CD8-positive, alpha-beta memory T cell (primary cell): Measurements from ENCODE around the gene TLR9. TPM values are rescaled to one million over a fixed set of nuclear protein-coding genes. Genes with fewer than 3 reads are reported as not detected.
A peak's percentile ranks its signal among the peaks of the same experiment; 100 is the strongest.

Source experiments
- CTCF ChIA-PET: fragments of 350-600 bp; sonication (Branson Sonifier 250); formaldehyde crosslinking; loops from one replicate; lab custom pipeline; 2021; ENCODE audit warnings: antibody characterized with exemption; lab: Charles Lee
- POLR2A ChIA-PET: fragments of 350-600 bp; sonication (Branson Sonifier 250); formaldehyde crosslinking; loops from one replicate; lab custom pipeline; 2021; ENCODE audit warnings: antibody characterized with exemption; lab: Charles Lee
- DNase-seq, 5 donors: peaks; one replicate each; pipeline versions ENCODE4 v3.0.0 to v3.0.0-alpha.2; 2020 to 2022; ENCODE audit warnings: mixed read lengths in 1 of 5
- H3K27ac ChIP-seq: one replicate; pipeline ENCODE4 v1.7.0; 2013; ENCODE audit warnings: low read depth, mild to moderate bottlenecking, low read length, moderate library complexity
- H3K27me3 ChIP-seq: 2 replicates; pipeline ENCODE4 v1.7.0; 2013; ENCODE audit warnings: low read length, mild to moderate bottlenecking; ENCODE audit not compliant: insufficient read depth, poor library complexity, severe bottlenecking
- H3K36me3 ChIP-seq: 2 replicates; pipeline ENCODE4 v1.7.0; 2013; ENCODE audit warnings: mild to moderate bottlenecking, low read length, moderate library complexity; ENCODE audit not compliant: insufficient read depth
- H3K4me1 ChIP-seq: 2 replicates; pipeline ENCODE4 v1.7.0; 2013; ENCODE audit warnings: mild to moderate bottlenecking, low read length, moderate library complexity; ENCODE audit not compliant: insufficient read depth
- H3K4me3 ChIP-seq: 2 replicates; pipeline ENCODE4 v1.7.0; 2013; ENCODE audit warnings: mild to moderate bottlenecking, low read length
- H3K9me3 ChIP-seq: 2 replicates; pipeline ENCODE4 v1.7.0; 2013; ENCODE audit warnings: mild to moderate bottlenecking, low read length
- H3K27ac Mint-ChIP-seq, 8 donors: one replicate each; pipeline ENCODE4 v1.8.0; 2020 to 2021; ENCODE audit warnings: mixed read lengths in 8 of 8, mild to moderate bottlenecking in 6 of 8, inconsistent platforms in 3 of 8, moderate library complexity in 3 of 8
- H3K27me3 Mint-ChIP-seq, 2 donors: one replicate each; pipeline ENCODE4 v1.8.0; 2020 to 2021; ENCODE audit warnings: mixed read lengths in 2 of 2, mild to moderate bottlenecking in 1 of 2, moderate library complexity in 1 of 2
- H3K36me3 Mint-ChIP-seq, 3 donors: one replicate each; pipeline ENCODE4 v1.8.0; 2020 to 2021; ENCODE audit warnings: mixed read lengths in 3 of 3, inconsistent platforms in 1 of 3, mild to moderate bottlenecking in 1 of 3
- H3K4me1 Mint-ChIP-seq, 3 donors: one replicate each; pipeline ENCODE4 v1.8.0; 2020 to 2021; ENCODE audit warnings: mixed read lengths in 3 of 3, inconsistent platforms in 1 of 3, mild to moderate bottlenecking in 1 of 3
- H3K4me3 Mint-ChIP-seq, 7 donors: one replicate each; pipeline ENCODE4 v1.8.0; 2020 to 2021; ENCODE audit warnings: mixed read lengths in 7 of 7, mild to moderate bottlenecking in 6 of 7, moderate library complexity in 4 of 7, inconsistent platforms in 2 of 7
- H3K9me3 Mint-ChIP-seq, 5 donors: one replicate each; pipeline ENCODE4 v1.8.0; 2020 to 2022; ENCODE audit warnings: mixed read lengths in 5 of 5, mild to moderate bottlenecking in 3 of 5, moderate library complexity in 2 of 5, inconsistent platforms in 1 of 5
- polyA plus RNA-seq: library from polyadenylated mRNA; unstranded; fragments of 300-500 nt; fragmentation: Illumina TruSeq; gene quantifications from one replicate; pipeline ENCODE4 v1.2.3, GENCODE V29; 2021
- total RNA-seq, 2 experiments: library from RNA; stranded (reverse); gene quantifications; one replicate each; pipeline ENCODE4 v1.2.3, GENCODE V29; 2021

Gene TLR9
- total and polyA plus RNA-seq, 3 experiments from 2014 or later, result 0.16 to 0.22 (median 0.16) TPM

GRCh38 chr3:52203701-52204100 lies 21.7 kb downstream of the TLR9 start:
- H3K4me1 Mint-ChIP-seq, result peaks cover 24 to 49% (median 35%) of the 10 kb centered on the region in 3 donors
- CTCF ChIA-PET, result interaction anchor here (2.6 to 4.3 kb wide), 2 partner anchors 17 to 135 kb away, joined by 6 to 22 read pairs; no protein-coding TSS in a partner anchor
- no peak overlapping the region for H3K4me3 ChIP-seq
- peaks cover 59% of the 10 kb centered on the region for H3K36me3 ChIP-seq
- H3K4me1 ChIP-seq, result peaks cover 18% of the 10 kb centered on the region
- H3K27me3 ChIP-seq, result no peaks in the 10 kb centered on the region
- no peak for DNase-seq
- no peaks in the 10 kb centered on the region for H3K27me3 Mint-ChIP-seq
- peaks cover 13 to 83% (median 30%) of the 10 kb centered on the region in 3 donors for H3K36me3 Mint-ChIP-seq
- peak overlapping the region in 2 of 8 donors; percentile 46 to 61 for H3K27ac Mint-ChIP-seq
- POLR2A ChIA-PET, result no interaction called here
- no peaks in the 10 kb centered on the region for H3K9me3 Mint-ChIP-seq
- H3K4me3 Mint-ChIP-seq, result no peak overlapping the region
- H3K9me3 ChIP-seq, result no peaks in the 10 kb centered on the region
- H3K27ac ChIP-seq, result no peak overlapping the region

DNA sequence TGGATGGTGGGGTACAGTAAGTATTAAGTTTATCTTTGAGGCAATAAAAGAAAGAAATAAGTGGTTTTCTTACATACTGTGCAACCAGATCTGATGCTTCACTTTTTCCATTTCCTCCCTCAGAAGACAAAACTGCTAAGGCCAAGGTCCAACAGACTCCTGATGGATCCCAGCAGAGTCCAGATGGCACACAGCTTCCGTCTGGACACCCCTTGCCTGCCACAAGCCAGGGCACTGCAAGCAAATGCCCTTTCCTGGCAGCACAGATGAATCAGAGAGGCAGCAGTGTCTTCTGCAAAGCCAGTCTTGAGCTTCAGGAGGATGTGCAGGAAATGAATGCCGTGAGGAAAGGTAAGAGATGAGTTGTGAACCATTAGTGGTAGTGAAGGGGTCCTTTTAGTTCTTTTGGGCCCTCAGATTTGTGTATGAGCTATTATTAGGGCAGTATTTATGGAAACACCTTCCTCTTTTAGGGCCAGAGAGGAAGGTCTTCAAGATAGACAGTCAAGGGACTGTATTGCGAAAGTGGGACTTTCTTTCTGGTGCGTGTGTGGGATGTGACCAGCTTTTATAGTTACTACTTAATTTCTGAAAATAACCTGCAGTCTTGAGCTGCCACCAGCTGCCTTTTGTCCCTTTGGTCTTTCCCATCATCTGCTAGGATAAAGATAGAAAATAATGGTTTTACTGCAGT lies 22.9 kb downstream of the TLR9 start:
- peaks cover 25% of the 10 kb centered on the region for H3K4me1 ChIP-seq
- H3K27ac ChIP-seq, result no peak overlapping the region
- H3K4me3 ChIP-seq, result no peak overlapping the region
- H3K27me3 ChIP-seq, result no peaks in the 10 kb centered on the region
- ChIA-PET POLR2A (no interaction called here), CTCF (interaction anchor here (2.6 to 4.3 kb wide), 2 partner anchors 18 to 137 kb away, joined by 6 to 22 read pairs; no protein-coding TSS in a partner anchor)
- H3K4me3 Mint-ChIP-seq, result no peak overlapping the region
- no peaks in the 10 kb centered on the region for H3K9me3 Mint-ChIP-seq
- no peak for DNase-seq
- no peaks in the 10 kb centered on the region for H3K9me3 ChIP-seq
- H3K36me3 Mint-ChIP-seq, result peaks cover 10 to 76% (median 25%) of the 10 kb centered on the region in 3 donors
- H3K27me3 Mint-ChIP-seq, result peaks cover 0 to 1% of the 10 kb centered on the region in 2 donors
- peaks cover 31 to 55% (median 42%) of the 10 kb centered on the region in 3 donors for H3K4me1 Mint-ChIP-seq
- H3K36me3 ChIP-seq, result peaks cover 47% of the 10 kb centered on the region
- peak overlapping the region in 7 of 8 donors; percentile 24 to 91 (median 56) for H3K27ac Mint-ChIP-seq

GRCh38 chr3:52200981-52201679 lies 24.3 kb downstream of the TLR9 start:
- Histone ChIP-seq H3K27ac (no peak overlapping the region), H3K4me3 (no peak overlapping the region)

GRCh38 chr3:52198643-52199608 lies 26.5 kb downstream of the TLR9 start:
- no peaks in the 10 kb centered on the region for H3K9me3 Mint-ChIP-seq
- peaks cover 36 to 61% (median 54%) of the 10 kb centered on the region in 3 donors for H3K4me1 Mint-ChIP-seq
- ChIA-PET POLR2A (no interaction called here), CTCF (no interaction called here)
- H3K27me3 Mint-ChIP-seq, result peaks cover 0 to 1% of the 10 kb centered on the region in 2 donors
- DNase-seq, result no peak
- Histone ChIP-seq H3K9me3 (no peaks in the 10 kb centered on the region), H3K27ac (peak overlapping the region; percentile 78), H3K4me1 (peaks cover 33% of the 10 kb centered on the region), H3K27me3 (no peaks in the 10 kb centered on the region), H3K36me3 (peaks cover 16% of the 10 kb centered on the region), H3K4me3 (peak overlapping the region; percentile 95)
- H3K36me3 Mint-ChIP-seq, result peaks cover 4 to 42% (median 8%) of the 10 kb centered on the region in 3 donors
- H3K27ac Mint-ChIP-seq, result peak overlapping the region; percentile 86 to 98 (median 96)
- H3K4me3 Mint-ChIP-seq, result peak overlapping the region; percentile 86 to 99 (median 97)

More at GRCh38 chr3:52200981-52201679, 24.3 kb downstream of the TLR9 start:
- ChIA-PET POLR2A (interaction anchor here (0.6 kb wide), 1 partner anchor 235 kb away, joined by 3 read pairs; no protein-coding TSS in a partner anchor), CTCF (interaction anchor here (1.0 to 1.1 kb wide), 2 partner anchors 17 to 19 kb away, joined by 3 read pairs; no protein-coding TSS in a partner anchor)
- Mint-ChIP-seq H3K36me3 (peaks cover 10 to 64% (median 19%) of the 10 kb centered on the region in 3 donors), H3K27ac (peak overlapping the region in 4 of 8 donors; percentile 47 to 56 (median 52)), H3K27me3 (peaks cover 0 to 1% of the 10 kb centered on the region in 2 donors), H3K9me3 (no peaks in the 10 kb centered on the region), H3K4me3 (no peak overlapping the region), H3K4me1 (peaks cover 36 to 64% (median 54%) of the 10 kb centered on the region in 3 donors)
- Histone ChIP-seq H3K4me1 (peaks cover 33% of the 10 kb centered on the region), H3K9me3 (no peaks in the 10 kb centered on the region), H3K36me3 (peaks cover 38% of the 10 kb centered on the region), H3K27me3 (no peaks in the 10 kb centered on the region)
- DNase-seq, result no peak

DNA sequence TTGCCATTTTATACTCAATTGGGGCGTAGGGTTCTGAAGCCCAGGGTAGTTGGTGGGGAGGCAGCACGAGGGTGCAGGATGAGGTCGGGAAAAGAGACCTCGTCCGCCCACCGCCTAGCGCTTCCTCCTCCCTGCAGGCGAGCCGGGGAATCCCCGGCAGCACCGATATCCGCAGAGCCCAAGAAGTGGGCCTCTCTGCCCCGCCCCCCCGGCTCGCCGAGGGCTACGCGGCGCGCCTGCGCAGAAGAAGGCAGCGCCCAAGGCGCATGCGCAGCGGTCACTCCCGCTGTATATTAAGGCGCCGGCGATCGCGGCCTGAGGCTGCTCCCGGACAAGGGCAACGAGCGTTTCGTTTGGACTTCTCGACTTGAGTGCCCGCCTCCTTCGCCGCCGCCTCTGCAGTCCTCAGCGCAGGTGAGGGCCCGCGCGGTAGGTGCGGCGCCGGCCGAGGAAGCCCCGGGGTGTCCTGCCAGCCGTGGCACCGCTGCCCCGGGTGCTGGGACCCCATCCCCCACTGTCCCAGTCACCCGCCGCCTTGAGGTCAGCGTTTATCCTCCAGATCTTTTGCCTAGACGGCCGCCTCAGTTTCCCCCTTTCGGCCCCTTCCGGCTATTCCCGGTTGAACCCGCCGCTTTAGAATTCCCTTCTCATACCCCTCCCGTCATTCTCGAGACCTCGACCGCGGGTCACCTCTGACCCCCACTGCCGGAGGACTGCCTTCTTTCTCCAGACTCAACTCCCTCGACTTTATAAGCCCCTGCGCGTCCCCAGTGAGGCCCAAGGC lies 27.4 kb downstream of the TLR9 start, which contains the start of gene ALAS1:
Gene ALAS1, plus strand, starts transcription at position 319 of the 784 bp plus-strand sequence. CDS start 1,082 bp downstream, outside the sequence.
- H3K27ac Mint-ChIP-seq, result peak within 1 kb of the TSS; percentile 87 to 98 (median 96)
- H3K9me3 Mint-ChIP-seq, result no peaks in the 10 kb centered on the region
- H3K4me1 ChIP-seq, result peaks cover 33% of the 10 kb centered on the region
- peaks cover 36 to 57% (median 54%) of the 10 kb centered on the region in 3 donors for H3K4me1 Mint-ChIP-seq
- H3K27ac ChIP-seq, result peak within 1 kb of the TSS; percentile 78
- H3K36me3 Mint-ChIP-seq, result peaks cover 2 to 33% (median 4%) of the 10 kb centered on the region in 3 donors
- ChIA-PET CTCF (interaction anchor here (0.9 to 2.5 kb wide), 3 partner anchors 22 to 141 kb away, joined by 3 to 8 read pairs (median 4); no protein-coding TSS in a partner anchor), POLR2A (interaction anchor here (0.6 to 1.3 kb wide), 2 partner anchors 44 to 214 kb away, joined by 3 to 5 read pairs; partner anchors contain the start of gene POC1A)
- no peaks in the 10 kb centered on the region for H3K9me3 ChIP-seq
- DNase-seq, result peak; percentile 93 to 95 (median 94)
- peaks cover 0 to 1% of the 10 kb centered on the region in 2 donors for H3K27me3 Mint-ChIP-seq
- H3K4me3 ChIP-seq, result peak within 1 kb of the TSS; percentile 95
- peak within 1 kb of the TSS; percentile 86 to 99 (median 97) for H3K4me3 Mint-ChIP-seq
- H3K27me3 ChIP-seq, result no peaks in the 10 kb centered on the region
- peaks cover 11% of the 10 kb centered on the region for H3K36me3 ChIP-seq

- Mint-ChIP-seq H3K4me3 (peak overlapping the region; percentile 86 to 99 (median 97)), H3K4me1 (peaks cover 35 to 53% (median 50%) of the 10 kb centered on the region in 3 donors), H3K27ac (peak overlapping the region; percentile 87 to 98 (median 96)), H3K36me3 (peaks cover 2 to 28% (median 2%) of the 10 kb centered on the region in 3 donors), H3K9me3 (no peaks in the 10 kb centered on the region), H3K27me3 (peaks cover 0 to 1% of the 10 kb centered on the region in 2 donors)
- H3K27me3 ChIP-seq, result no peaks in the 10 kb centered on the region
- no peak for DNase-seq
- CTCF ChIA-PET, result interaction anchor here (0.9 to 2.5 kb wide), 3 partner anchors 23 to 142 kb away, joined by 3 to 8 read pairs (median 4); no protein-coding TSS in a partner anchor
- peak overlapping the region; percentile 95 for H3K4me3 ChIP-seq
- no peaks in the 10 kb centered on the region for H3K9me3 ChIP-seq
- peaks cover 5% of the 10 kb centered on the region for H3K36me3 ChIP-seq
- H3K4me1 ChIP-seq, result peaks cover 32% of the 10 kb centered on the region
- H3K27ac ChIP-seq, result peak overlapping the region; percentile 78
- POLR2A ChIA-PET, result interaction anchor here (0.6 to 1.3 kb wide), 3 partner anchors 21 to 213 kb away, joined by 3 to 5 read pairs (median 4); partner anchors contain the start of gene POC1A
Observed at GRCh38 chr3:52197499-52197841, 28.0 kb downstream of the TLR9 start.
